Fibroblast of skin of left quadriceps (primary cell): ENCODE results near the gene SP100.
A peak's percentile ranks its signal among the peaks of the same experiment; 100 is the strongest.
"Not testable (repeated sequence)": the region's sequence is repeated elsewhere in the genome, so short reads cannot be mapped to it uniquely, and the experiment has no call there.

ENCODE experiments used
- DNase-seq, 2 experiments: peaks; one replicate each; pipeline ENCODE4 v3.0.0-alpha.2; 2013; ENCODE audit warnings: low read depth in 2 of 2

Gene SP100

DNA sequence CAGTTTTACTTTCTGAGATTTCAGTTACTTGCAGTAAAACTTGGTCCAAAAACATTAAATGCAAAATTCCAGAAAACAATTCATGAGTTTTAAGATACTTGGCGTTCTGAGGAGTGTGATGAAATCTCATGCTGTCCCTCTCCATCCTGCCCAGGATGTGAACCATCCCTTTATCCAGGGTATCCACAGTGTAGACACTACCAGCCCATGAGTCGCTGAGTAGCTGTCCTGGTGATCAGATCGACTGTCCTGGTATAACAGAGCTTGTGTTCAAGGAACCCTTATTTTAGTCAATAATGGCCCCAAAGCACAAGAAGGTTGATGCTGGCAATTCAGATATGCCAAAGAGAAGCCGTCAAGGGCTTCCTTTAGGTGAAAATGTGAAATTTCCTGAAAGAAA is 3.2 kb downstream of the SP100 start:
- no peak for DNase-seq

DNA sequence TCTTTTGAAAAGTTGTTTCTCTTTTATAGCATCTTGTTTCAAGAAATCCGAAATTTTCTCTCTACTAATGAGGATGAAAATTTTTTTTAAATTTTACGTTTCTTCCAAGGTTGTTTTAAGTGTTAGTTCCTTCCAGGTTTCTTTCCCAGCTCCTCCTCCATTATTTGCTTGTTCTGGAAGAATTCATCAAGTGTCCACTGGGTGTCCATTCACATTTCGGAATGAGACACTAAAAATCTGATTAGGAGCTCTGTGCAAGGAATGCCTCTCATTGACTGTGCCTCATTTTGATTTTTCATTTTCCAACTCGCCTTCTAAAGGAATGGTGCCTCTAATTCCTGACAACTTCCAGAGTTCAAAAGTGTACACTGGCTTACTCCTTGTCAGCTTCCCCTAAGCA is 6.1 kb downstream of the SP100 start:
- no peak for DNase-seq

DNA sequence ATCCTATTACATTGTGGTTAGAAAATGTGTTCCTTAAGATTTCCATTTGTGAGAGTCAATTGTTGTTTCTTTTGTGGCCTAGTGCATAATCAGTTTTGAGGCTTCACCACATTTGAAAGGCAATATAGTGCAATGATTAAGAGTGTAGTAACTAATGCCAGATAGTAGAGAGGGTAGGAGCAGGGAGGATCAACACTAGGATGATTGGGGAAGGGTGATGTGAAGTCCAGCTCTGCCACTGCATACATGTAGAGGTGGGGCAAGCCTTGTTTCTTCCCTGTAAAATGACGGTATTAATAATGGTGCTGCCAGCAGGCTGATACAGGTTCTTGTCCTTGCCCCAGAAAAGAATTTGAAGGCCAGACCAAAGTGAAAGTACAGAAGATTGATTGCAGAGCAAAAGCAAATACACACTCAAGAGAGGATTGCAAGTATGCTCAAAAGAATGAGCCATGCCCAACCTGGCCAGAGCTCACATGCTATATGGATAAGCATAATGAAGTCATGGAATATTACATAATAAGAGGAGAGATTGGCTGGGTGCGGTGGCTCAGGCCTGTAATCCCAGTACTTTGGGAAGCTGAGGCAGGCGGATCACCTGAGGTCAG is 8.0 kb downstream of the SP100 start:
- no peak for DNase-seq

GRCh38 chr2:230425377-230425776 is 9.4 kb downstream of the SP100 start:
- DNase-seq, result no peak

- DNase-seq, result no peak
Measured at GRCh38 chr2:230429513-230429912, 13.5 kb downstream of the SP100 start.

DNA sequence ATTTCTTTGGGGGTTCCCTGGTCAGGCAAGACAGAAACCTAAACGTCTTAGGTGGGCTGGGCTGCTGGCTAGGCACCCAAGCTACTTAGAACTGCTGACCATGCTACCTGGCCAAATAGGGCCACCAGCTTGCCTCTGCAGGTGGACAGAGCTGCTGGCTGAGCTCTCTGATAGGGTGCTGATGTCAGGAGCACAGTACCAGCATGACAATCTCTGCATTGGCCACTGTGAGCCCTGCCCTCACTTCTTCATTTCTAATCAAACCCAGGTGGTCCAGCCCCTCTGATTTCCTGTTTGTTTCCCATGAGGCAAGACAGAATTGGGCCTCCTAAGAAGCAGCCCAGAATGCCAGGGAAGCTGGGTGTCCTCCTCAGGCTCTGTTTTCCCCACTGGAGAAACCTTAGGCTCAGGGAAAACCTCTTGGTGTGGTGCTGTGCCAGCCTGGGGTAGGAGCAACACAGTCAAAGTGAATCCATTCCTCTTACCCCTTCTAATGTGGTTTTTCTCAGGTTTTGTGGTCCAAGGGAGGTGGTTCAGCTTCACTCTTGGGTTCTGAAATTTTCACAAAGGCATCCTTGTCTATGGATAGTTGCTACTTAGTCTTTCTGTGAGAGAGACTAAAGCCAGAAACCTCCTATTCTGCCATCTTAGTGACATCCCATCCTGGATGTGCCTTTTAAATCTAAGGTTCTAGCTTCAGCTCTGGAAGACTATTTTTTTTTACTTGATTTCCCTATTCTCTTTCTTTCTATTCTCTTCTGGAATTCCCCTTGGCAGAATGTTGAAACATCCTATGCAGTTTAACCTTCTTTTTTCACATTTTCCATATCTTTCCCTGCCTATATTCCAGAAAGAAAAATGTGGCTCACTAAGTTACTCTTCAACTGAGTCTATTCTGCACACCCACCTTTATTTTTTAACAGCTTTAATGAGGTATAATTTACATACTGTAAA is 15.2 kb downstream of the SP100 start:
- DNase-seq, result no peak

DNA sequence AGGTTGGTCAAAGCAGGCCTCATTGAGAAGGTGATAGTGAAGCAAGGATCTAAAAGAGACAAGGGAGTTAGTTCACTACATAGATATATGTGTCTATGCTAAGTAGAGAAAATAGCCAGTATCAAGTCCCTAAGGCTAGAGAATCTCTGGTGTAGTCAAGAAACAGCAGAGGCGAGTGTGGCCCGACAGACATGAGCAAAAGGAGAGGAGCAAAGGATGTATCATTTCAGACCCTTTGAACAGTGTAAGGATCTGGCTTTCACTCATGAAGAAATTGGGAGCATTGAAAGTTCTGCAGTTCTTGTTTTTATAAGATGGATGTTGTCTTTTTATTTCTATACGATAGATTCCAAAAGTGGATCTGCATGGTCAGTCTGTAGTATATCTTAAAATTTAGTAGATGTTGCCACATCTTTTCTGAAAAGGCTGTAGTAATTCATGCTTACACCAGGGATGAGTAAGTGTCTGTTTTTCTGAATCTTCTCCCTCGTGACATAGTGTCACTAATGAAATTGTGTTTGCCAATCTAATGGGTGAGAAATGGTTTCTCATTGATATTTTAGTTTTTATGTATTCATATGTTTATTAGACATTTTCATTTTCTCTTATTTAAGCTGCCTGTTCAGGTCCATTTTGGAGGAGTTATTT is 18.8 kb downstream of the SP100 start:
- DNase-seq, result no peak

- no peak for DNase-seq
Measured at GRCh38 chr2:230435431-230435830, 19.4 kb downstream of the SP100 start.

DNA sequence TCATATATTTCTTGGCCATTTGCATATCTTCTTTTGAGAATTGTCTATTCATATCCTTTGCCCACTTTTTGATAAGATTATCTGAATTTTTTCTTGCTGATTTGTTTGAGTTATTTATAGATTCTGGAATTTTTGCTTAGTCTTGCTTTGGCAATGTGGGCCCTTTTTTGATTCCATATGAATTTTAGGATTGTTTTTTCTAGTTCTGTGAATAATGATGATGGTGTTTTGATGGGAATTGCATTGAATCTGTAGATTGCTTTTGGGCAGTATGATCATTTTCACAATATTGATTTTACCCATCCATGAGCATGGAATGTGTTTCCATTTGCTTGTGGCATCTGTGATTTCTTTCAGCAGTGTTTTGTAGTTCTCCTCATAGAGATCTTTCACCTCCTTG is 23.1 kb downstream of the SP100 start:
- DNase-seq, result not testable (repeated sequence)

DNA sequence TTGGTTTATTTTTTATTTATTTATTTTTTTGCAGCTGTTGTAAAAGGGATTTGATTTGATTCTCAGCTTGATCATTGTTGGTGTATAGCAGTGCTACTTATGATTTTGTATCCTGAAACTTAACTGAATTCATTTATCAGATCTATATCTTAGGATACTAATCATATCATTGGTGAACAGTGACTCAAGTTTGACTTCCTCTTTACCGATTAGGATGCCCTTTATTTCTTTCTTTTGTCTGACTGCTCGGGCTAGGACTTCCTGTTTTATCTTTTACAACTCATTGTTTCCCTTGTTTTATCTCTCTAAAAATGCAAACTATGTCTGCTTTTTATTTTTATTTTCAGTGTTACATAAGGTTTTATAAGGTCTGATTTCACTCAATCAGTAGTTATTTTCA is 23.6 kb downstream of the SP100 start:
- DNase-seq, result no peak

- peak; percentile 26 to 34 for DNase-seq
Measured at GRCh38 chr2:230441227-230441897, 25.4 kb downstream of the SP100 start.

DNA sequence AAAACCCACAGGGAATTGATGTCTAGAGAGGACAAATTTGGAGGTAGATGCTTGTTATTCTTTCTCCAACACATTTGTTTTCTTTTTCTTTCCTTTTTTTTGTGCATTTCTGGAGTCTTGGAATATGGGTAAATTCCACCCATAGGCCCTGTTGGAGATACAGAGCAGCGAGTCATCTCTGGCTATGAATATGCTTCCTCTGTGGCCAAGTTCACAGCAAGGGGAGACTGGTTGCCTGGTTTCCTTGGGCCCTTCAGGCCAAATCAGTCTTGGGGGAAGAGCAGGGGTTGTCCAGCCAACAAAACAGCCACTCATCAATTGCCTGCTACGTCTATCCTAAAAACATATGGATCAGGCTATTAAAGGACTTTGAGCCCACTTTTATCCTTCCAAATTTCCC is 27.5 kb downstream of the SP100 start:
- DNase-seq, result peak; percentile 4 to 9

DNA sequence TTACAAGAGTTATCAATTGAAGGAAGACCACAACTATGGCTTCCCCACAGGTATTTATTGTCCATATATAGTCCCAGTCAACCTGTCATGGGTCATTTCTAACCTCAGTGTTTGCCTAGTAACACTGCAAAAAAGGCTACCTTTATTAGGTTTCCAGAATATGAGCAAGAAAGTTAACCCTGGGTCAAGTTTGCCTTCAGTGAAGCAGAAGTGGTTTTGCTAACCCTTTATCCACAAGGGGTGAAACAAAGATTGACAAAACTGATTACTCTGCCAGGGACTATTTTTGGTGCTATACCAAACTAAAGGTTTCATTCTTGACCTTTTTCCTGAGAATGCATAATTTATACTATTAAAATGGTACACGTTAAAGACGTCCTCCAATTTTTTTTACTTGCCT is 28.8 kb downstream of the SP100 start:
- no peak for DNase-seq

DNA sequence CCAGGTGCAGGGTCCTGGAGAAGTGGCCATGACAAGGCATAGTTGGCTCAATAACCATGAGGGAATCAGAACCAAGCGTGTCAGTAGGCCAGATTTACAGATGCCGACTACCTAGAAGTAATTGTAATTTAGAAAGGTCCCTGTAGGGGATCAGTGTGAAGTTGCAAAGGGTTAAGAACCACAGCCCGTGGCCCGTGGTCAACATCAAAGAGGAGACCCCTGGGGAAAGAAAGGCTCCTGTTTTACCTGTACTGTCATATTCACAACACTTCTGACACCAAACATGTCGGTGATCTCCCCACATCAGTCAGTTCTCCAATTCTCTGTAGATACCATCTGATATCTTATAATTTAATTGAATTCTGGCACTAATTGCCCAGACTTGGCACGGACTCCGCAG is 31.0 kb downstream of the SP100 start:
- DNase-seq, result no peak

DNA sequence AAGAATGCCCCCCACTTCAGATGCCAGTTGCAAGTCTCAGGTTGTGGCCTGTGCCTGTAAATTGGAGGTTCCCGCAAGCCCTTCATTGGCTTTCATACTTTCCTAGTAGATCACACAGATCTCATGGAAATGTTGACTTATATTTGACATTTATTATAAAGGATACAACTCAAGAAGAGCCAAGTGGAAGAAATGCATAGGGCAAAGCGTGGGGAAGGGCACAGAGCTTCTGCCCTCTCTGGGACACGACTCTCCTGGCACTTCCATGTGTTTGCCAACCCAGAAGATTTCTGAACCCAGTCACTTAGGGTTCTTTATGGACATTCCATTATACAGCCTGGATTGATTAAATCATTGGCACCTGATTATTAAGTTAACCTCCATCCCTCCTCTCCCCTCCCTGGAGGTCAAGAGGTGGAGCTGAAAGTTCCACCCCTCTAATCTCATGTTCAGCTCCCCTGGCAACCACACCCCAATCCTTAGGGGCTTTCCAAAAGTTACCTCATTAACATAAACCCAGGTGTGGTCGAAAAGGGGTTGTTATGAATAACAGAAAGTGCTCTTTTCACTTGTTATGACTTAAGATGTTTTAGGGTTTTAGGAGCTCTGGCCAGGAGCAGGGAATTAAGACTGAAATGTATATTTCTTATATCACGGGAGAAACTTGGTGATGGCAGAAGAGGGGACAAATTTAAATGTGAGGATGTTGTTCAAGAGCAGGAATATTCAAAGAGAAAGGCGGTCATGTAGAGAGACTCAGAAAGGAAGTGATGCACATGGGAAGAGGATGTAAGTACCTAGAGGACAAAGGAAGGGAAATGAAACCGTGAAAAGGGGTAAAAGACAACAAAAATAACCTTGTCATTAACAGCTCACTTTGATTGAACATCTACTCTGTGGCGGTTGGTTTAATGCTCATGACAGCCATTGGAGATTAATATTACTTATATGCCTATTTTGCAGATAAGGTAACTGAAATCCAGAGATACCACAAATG is 31.8 kb downstream of the SP100 start:
- no peak for DNase-seq

DNA sequence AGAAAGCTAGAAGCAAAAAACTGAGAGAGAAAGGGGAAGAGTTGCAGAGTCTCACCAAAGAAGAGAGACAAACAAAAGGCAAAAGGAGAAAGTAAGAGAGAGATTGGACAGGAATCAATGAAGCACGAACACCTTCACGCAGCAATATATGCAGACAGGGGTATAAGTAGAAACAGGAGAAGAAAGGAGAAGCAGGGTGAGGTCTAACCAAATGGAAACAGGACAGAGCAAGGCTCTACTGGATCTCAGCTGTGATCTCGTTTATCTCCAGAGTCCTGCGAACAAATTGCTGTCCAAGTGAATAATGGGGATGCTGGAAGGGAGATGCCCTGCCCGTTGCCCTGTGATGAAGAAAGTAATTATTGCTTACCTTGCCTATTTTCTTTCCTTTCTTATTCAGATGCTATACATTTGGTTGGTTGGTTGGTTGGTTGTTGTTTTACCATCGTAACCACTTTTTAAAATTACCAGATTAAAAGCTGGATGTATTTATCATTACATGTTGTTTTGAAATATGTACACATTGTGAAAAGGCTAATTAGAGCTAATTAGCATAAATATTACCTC is 34.0 kb downstream of the SP100 start:
- no peak for DNase-seq

DNA sequence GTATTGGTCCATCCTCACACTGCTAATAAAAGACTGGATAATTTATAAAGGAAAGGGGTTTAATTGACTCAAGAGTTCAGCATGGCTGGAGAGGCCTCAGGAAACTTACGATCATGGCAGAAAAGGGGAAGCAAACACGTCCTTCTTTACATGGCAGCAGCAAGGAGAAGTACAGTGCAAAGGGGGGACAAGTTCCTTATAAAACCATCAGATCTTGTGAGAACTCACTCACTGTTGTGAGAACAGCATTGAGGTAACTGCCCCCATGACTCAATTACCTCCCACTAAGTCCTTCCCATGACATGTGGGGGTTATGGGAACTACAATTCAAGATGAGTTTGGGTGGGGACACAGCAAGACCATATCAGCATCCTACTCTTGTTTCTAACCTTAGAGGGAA is 37.0 kb downstream of the SP100 start:
- no peak for DNase-seq

- no peak for DNase-seq
Measured at GRCh38 chr2:230455005-230455684, 39.1 kb downstream of the SP100 start.

GRCh38 chr2:230457073-230457768 is 41.2 kb downstream of the SP100 start:
- DNase-seq, result no peak
